Activated CD4-positive, alpha-beta T cell treated with anti-CD3 and anti-CD28 coated beads for 36 hours (primary cell): ENCODE data around the gene DYDC1. TPM values are rescaled to one million over a fixed set of nuclear protein-coding genes. Genes with fewer than 3 reads are reported as not detected.

Experiments used
- ATAC-seq: fragments of 200-7000 bp; cut with Tn5 transposase; one replicate; pipeline ENCODE4 v1.10.0; 2021; ENCODE audit warnings: mild to moderate bottlenecking, moderate library complexity
- CTCF ChIA-PET: fragments of 350-600 bp; sonication (Branson Sonifier 250); formaldehyde crosslinking; loops from one replicate; lab custom pipeline; 2021; ENCODE audit warnings: antibody characterized with exemption; lab: Charles Lee
- POLR2A ChIA-PET: fragments of 350-600 bp; sonication (Branson Sonifier 250); formaldehyde crosslinking; loops from one replicate; lab custom pipeline; 2021; ENCODE audit warnings: antibody characterized with exemption, inconsistent platforms; lab: Charles Lee
- DNase-seq: peaks from one replicate; pipeline ENCODE4 v3.0.0-alpha.2; 2020
- H3K27ac Mint-ChIP-seq: one replicate; pipeline ENCODE4 v1.8.0; 2021; ENCODE audit warnings: mixed read lengths
- H3K27me3 Mint-ChIP-seq: one replicate; pipeline ENCODE4 v1.8.0; 2021; ENCODE audit warnings: mixed read lengths
- H3K36me3 Mint-ChIP-seq: one replicate; pipeline ENCODE4 v1.8.0; 2021; ENCODE audit warnings: low read depth, mixed read lengths
- H3K4me1 Mint-ChIP-seq: one replicate; pipeline ENCODE4 v1.8.0; 2021; ENCODE audit warnings: mixed read lengths
- H3K4me3 Mint-ChIP-seq: one replicate; pipeline ENCODE4 v1.8.0; 2021; ENCODE audit warnings: mild to moderate bottlenecking, moderate library complexity, mixed read lengths
- H3K9me3 Mint-ChIP-seq: one replicate; pipeline ENCODE4 v1.8.0; 2021; ENCODE audit warnings: low read depth, mixed read lengths
- intact Hi-C, 2 experiments: fragments of 100-400 bp; cut with DNase I in 1 of 2; cut with micrococcal nuclease in 1 of 2; formaldehyde crosslinking; loops; one replicate each; pipeline versions ENCODE4 v1.14.2 to v1.15.1; 2022 to 2024; cut with DNase I, micrococcal nuclease
- total RNA-seq, 2 experiments: library from RNA; stranded (reverse); gene quantifications; one replicate each; pipeline ENCODE4 v1.2.3, GENCODE V29; 2021

Gene DYDC1
- not detected for total RNA-seq

DNA sequence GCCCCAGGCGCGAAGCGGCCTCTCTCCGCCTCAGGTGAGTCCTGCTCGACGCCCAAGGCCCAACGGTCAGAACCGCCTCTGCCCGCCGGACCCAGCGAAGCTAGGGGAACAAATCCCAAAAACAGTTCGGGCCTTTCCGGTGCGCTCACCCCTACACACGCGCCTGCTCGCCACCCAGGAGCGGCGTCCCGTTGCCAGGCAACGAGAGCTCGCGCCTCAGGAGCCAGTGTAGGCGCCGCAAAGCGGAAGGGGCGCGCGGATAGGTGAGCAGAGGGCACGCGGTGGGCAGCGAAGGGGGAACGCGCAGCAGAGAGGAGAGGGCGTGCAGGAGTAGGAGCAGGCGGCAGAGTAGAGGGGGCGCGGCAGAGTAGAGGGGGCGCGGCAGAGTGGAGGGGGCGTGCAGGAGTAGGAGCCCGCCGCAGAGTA lies at the start of gene DYDC1, which contains the start of gene DYDC2:
TSS of gene DYDC1 (minus strand) at position 193 of the 426 bp plus-strand sequence. CDS start 4,154 bp downstream, outside the sequence.
TSS of gene DYDC2 (plus strand) at position 219 of the 426 bp plus-strand sequence. CDS start 5,663 bp downstream, outside the sequence.
- peak; percentile 99 for ATAC-seq
- CTCF ChIA-PET = interaction anchor here (1.1 to 1.2 kb wide), 2 partner anchors 21 to 29 kb away, joined by 3 to 6 read pairs; no protein-coding TSS in a partner anchor
- Mint-ChIP-seq H3K9me3 (no peaks in the 10 kb centered on the region), H3K4me1 (peaks cover 7% of the 10 kb centered on the region), H3K27ac (no peak within 1 kb of the TSS), H3K36me3 (no peaks in the 10 kb centered on the region), H3K4me3 (peak within 1 kb of the TSS; percentile 66), H3K27me3 (peaks cover 20% of the 10 kb centered on the region)
- DNase-seq = peak; percentile 84
- POLR2A ChIA-PET = no interaction called here
- intact Hi-C loops = no loop called here

DNA sequence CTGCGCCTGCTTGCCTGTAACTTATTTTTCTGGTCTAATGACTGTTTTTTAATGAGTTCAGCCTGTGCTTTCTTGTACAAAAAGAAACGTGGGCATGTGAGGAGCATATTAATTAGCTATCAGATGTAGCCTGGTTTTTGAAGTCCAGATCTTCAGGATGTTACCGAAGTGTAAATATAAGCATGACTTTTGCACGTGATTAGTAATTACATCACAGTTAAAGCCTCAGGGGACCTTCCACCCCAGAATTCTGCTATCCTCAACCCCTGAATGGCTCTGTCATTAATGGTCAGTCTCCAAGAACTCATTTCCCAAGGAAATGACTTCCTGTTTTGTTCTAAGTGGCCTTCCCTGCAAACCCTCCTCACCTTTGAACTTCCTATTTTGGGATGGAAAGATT lies 49.6 kb upstream of the DYDC1 start:
- CTCF ChIA-PET = interaction anchor here (0.8 to 2.4 kb wide), 11 partner anchors 22 to 258 kb away, joined by 3 to 22 read pairs (median 4); no protein-coding TSS in a partner anchor
- no peaks in the 10 kb centered on the region for H3K27me3 Mint-ChIP-seq
- peaks cover 21% of the 10 kb centered on the region for H3K4me1 Mint-ChIP-seq
- no peak for DNase-seq
- no peaks in the 10 kb centered on the region for H3K9me3 Mint-ChIP-seq
- H3K36me3 Mint-ChIP-seq = no peaks in the 10 kb centered on the region
- intact Hi-C loops = loop anchor here in 1 of 2 experiments (5.0 kb wide), 1 partner anchor 204 kb away; no protein-coding TSS in a partner anchor
- no peak for ATAC-seq
- H3K27ac Mint-ChIP-seq = no peak overlapping the region
- no peak overlapping the region for H3K4me3 Mint-ChIP-seq
- POLR2A ChIA-PET = interaction anchor here (0.7 kb wide), 1 partner anchor 96 kb away, joined by 4 read pairs; no protein-coding TSS in a partner anchor

DNA sequence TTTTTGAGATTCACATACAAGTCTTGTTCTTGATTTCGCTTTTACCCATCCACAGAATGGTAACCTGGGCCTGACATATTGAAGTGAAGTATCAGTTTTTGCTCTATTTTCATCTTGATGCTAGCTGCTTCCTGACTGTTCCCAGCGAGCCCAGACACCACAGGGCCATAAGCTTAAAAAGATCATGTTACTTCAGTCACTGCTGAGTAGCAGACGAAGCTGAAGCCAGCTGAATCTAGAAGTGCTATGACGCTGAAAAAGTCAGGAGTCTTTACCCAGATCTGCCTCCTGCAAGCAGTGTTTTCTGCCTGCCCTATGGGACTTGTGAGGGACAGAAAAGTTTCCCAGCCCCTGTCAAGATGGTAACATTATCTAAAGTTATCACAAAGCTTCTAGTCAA lies 49.1 kb upstream of the DYDC1 start:
- H3K4me1 Mint-ChIP-seq = peaks cover 17% of the 10 kb centered on the region
- intact Hi-C loops = loop anchor here in 1 of 2 experiments (5.0 kb wide), 1 partner anchor 203 kb away; no protein-coding TSS in a partner anchor
- H3K27ac Mint-ChIP-seq = no peak overlapping the region
- H3K27me3 Mint-ChIP-seq = no peaks in the 10 kb centered on the region
- POLR2A ChIA-PET = interaction anchor here (0.7 kb wide), 1 partner anchor 96 kb away, joined by 4 read pairs; no protein-coding TSS in a partner anchor
- no peak overlapping the region for H3K4me3 Mint-ChIP-seq
- no peaks in the 10 kb centered on the region for H3K9me3 Mint-ChIP-seq
- CTCF ChIA-PET = interaction anchor here (0.8 to 1.5 kb wide), 10 partner anchors 23 to 259 kb away, joined by 3 to 5 read pairs (median 4); no protein-coding TSS in a partner anchor
- DNase-seq (no peak), ATAC-seq (no peak)
- no peaks in the 10 kb centered on the region for H3K36me3 Mint-ChIP-seq

DNA sequence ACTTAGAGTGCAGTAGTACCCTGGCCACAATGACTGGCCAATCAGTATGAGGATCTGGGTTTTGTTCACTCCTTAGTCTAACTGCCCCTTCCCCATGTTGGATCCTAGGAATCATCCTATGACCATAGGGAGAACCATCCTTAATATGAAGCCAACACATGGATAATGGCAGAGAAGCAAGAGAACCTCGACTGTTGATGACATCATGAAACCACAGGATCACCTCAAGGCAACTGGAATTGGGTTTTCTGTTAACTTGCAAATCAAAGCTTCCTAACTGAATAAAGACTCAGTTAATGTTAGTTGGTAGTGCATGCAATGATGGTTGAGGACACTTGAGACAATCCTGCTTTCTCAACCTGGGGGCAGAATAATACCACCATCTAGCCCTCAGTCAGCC lies 48.5 kb upstream of the DYDC1 start:
- no peak for ATAC-seq
- Mint-ChIP-seq H3K27ac (no peak overlapping the region), H3K4me3 (no peak overlapping the region), H3K4me1 (peaks cover 13% of the 10 kb centered on the region), H3K36me3 (no peaks in the 10 kb centered on the region), H3K27me3 (no peaks in the 10 kb centered on the region), H3K9me3 (no peaks in the 10 kb centered on the region)
- CTCF ChIA-PET = interaction anchor here (1.0 to 1.5 kb wide), 5 partner anchors 44 to 259 kb away, joined by 4 to 5 read pairs (median 4); no protein-coding TSS in a partner anchor
- intact Hi-C loops = loop anchor here in 1 of 2 experiments (5.0 kb wide), 1 partner anchor 203 kb away; no protein-coding TSS in a partner anchor
- DNase-seq = no peak
- POLR2A ChIA-PET = no interaction called here

DNA sequence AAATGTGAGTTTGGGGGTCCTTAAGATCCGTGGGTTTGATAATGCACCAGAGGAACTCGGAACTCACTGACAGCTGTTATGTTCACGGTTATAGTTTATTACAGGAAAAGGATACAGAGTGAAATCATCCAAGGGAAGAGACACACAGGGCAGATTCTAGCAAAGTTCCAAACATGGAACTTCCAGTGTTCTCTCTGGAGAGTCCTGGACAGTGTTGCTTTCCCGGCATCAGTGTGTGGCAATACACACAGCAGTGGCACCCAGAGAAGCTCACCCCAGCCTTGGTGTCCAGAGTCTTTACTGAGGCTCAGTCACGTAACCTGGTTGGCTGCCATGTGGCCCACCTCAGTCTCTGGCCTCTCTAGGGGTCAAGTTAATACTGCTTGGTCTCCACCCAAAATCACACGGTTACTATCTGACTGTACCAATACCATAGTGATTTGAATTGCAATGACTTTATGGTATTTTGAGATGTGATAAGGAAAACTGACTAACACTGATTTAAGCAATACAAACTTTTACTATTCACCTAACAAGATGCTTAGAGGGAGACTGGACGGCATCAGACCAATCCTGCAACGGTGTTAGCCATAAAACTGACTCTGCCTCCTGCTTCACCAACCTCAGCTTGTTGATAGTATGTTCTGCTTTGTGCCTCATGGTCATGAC lies 43.7 kb upstream of the DYDC1 start:
- Mint-ChIP-seq H3K4me1 (no peaks in the 10 kb centered on the region), H3K9me3 (no peaks in the 10 kb centered on the region), H3K36me3 (no peaks in the 10 kb centered on the region), H3K27me3 (no peaks in the 10 kb centered on the region), H3K4me3 (no peak overlapping the region), H3K27ac (no peak overlapping the region)
- intact Hi-C loops = no loop called here
- DNase-seq (no peak), ATAC-seq (no peak)
- ChIA-PET CTCF (interaction anchor here (0.6 to 0.9 kb wide), 3 partner anchors 49 to 99 kb away, joined by 3 to 4 read pairs (median 3); no protein-coding TSS in a partner anchor), POLR2A (no interaction called here)

DNA sequence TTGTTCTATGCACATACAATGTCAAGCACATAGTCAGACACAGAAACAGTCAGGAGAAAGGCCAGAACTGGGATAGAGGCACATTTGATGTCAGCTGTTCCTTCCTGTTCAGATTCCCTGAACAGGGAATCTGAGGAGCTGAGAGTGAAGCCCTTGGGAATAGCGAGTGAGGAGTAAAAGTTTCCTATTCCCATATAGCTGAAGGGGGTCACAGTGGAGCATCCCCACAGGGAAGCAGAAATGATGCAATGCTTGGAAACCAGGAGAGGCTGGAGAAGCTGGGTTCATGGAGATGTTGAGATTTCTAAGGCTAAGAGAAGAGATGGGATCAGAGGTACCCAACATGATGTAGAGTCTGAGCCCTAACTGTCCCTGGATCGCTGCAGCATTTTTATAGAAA lies 40.5 kb upstream of the DYDC1 start:
- ATAC-seq = no peak
- CTCF ChIA-PET = interaction anchor here (0.8 to 2.2 kb wide), 4 partner anchors 9 to 109 kb away, joined by 4 to 8 read pairs (median 6); no protein-coding TSS in a partner anchor
- intact Hi-C loops = no loop called here
- POLR2A ChIA-PET = interaction anchor here (0.7 kb wide), 1 partner anchor 41 kb away, joined by 4 read pairs; no protein-coding TSS in a partner anchor
- H3K9me3 Mint-ChIP-seq = no peaks in the 10 kb centered on the region
- no peaks in the 10 kb centered on the region for H3K27me3 Mint-ChIP-seq
- no peaks in the 10 kb centered on the region for H3K4me1 Mint-ChIP-seq
- no peak overlapping the region for H3K4me3 Mint-ChIP-seq
- no peaks in the 10 kb centered on the region for H3K36me3 Mint-ChIP-seq
- DNase-seq = no peak
- no peak overlapping the region for H3K27ac Mint-ChIP-seq

DNA sequence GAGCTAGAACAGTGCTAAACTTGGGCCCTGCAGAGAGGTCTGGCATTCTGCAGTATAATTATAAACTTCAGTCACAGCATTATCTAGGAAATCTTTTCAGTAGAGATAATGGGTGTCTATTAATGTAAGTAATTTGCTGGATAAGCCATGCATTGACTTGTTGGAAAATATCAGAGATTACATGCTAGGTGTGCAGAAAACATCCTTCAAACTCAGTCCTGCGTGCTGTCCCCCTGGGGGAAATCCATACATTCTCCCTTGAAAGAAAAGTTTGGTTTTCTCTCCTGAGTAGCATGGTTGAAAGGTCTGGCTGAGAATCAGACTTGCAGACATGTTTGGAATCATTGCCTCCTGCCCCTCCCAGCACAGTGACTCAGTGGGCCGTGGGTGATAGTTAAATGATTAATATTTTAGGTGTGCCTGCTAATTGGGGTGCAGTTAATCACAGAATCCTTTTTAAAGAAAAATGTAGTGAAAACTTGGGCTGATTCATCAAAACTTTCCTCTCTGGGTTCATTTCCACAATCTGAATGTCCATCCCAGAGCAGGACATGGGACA lies 37.9 kb upstream of the DYDC1 start:
- H3K36me3 Mint-ChIP-seq = no peaks in the 10 kb centered on the region

DNA sequence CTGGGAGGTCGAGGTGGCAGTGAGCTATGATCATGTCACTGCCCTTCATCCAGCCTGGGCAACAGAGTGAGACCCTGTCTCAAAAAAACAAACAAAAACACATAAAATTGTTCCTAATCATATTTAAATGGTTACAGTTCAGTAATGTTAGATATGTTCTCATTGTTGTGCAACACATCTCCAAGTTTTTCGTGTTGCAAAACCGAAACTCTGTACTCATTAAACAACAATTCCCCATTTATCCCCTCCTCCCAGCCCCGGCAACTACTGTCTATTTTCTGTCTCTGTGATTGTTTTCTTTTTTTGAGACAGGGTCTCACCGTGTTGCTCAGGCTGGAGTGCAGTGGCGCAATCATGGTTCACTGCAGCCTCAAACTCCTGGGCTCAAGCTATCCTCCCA lies 35.7 kb upstream of the DYDC1 start:
- Mint-ChIP-seq H3K4me1 (no peaks in the 10 kb centered on the region), H3K27me3 (no peaks in the 10 kb centered on the region), H3K36me3 (no peaks in the 10 kb centered on the region), H3K9me3 (no peaks in the 10 kb centered on the region), H3K27ac (no peak overlapping the region), H3K4me3 (no peak overlapping the region)
- POLR2A ChIA-PET = no interaction called here
- CTCF ChIA-PET = interaction anchor here (1.6 kb wide), 1 partner anchor 14 kb away, joined by 5 read pairs; no protein-coding TSS in a partner anchor
- intact Hi-C loops = loop anchor here in 1 of 2 experiments (2.0 kb wide), 1 partner anchor 37 kb away; no protein-coding TSS in a partner anchor
- no peak for ATAC-seq
- no peak for DNase-seq

More for the DNA sequence above, 37.9 kb upstream of the DYDC1 start:
- ChIA-PET CTCF (interaction anchor here (0.9 kb wide), 1 partner anchor 17 kb away, joined by 3 read pairs; no protein-coding TSS in a partner anchor), POLR2A (no interaction called here)
- H3K27ac Mint-ChIP-seq = no peak overlapping the region
- H3K4me1 Mint-ChIP-seq = no peaks in the 10 kb centered on the region
- ATAC-seq (no peak), DNase-seq (no peak)
- H3K9me3 Mint-ChIP-seq = no peaks in the 10 kb centered on the region
- no peak overlapping the region for H3K4me3 Mint-ChIP-seq
- H3K27me3 Mint-ChIP-seq = no peaks in the 10 kb centered on the region
- intact Hi-C loops = no loop called here

DNA sequence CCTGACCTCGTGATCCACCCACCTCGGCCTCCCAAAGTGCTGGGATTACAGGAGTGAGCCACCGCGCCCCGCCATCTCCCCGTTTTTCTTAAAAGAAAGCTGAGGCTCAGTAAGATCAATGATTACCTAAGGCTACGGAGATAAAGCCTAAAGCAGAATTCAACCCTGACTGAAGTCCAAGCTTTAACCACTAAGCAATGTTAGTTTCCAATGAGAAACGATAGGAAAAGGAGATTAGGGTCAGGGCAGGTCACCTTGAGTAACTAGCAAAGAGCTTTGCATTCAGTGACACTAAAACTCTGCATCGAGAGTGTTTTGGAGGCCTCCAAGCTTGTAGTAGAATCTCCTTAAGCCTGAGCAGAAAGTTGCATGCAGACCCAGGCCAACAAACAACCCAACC lies 34.2 kb upstream of the DYDC1 start:
- H3K27me3 Mint-ChIP-seq = no peaks in the 10 kb centered on the region
- H3K27ac Mint-ChIP-seq = no peak overlapping the region
- ATAC-seq (no peak), DNase-seq (no peak)
- ChIA-PET POLR2A (no interaction called here), CTCF (interaction anchor here (1.6 kb wide), 1 partner anchor 13 kb away, joined by 5 read pairs; no protein-coding TSS in a partner anchor)
- no peaks in the 10 kb centered on the region for H3K9me3 Mint-ChIP-seq
- no peaks in the 10 kb centered on the region for H3K36me3 Mint-ChIP-seq
- no peaks in the 10 kb centered on the region for H3K4me1 Mint-ChIP-seq
- no peak overlapping the region for H3K4me3 Mint-ChIP-seq
- intact Hi-C loops = no loop called here

DNA sequence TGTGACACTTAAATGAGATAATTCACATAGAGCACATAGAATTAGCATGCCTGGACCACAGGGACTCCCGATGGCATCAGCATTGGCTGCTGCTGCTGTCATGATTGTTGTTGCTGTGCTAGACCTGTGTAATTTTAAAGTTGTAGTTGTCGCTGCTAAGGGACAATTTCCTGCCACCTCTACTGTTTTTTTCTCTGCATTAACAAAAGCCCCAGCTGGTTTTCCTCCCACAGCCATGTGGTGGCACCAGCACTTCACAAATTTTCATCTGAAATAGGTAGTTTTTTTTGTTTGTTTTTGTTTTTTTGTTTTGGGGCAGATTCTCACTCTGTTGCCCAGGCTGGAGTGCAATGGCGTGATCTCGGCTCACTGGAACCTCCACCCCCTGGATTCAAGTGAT lies 26.4 kb upstream of the DYDC1 start:
- no peaks in the 10 kb centered on the region for H3K36me3 Mint-ChIP-seq
- ChIA-PET CTCF (interaction anchor here (0.6 to 4.2 kb wide), 18 partner anchors 25 to 635 kb away, joined by 3 to 37 read pairs (median 3); no protein-coding TSS in a partner anchor), POLR2A (interaction anchor here (1.2 kb wide), 1 partner anchor 123 kb away, joined by 3 read pairs; no protein-coding TSS in a partner anchor)
- no peaks in the 10 kb centered on the region for H3K9me3 Mint-ChIP-seq
- peaks cover 15% of the 10 kb centered on the region for H3K4me1 Mint-ChIP-seq
- ATAC-seq (peak; percentile 53), DNase-seq (peak; percentile 73)
- no peak overlapping the region for H3K27ac Mint-ChIP-seq
- H3K27me3 Mint-ChIP-seq = no peaks in the 10 kb centered on the region
- intact Hi-C loops = loop anchor here (1.0 to 10.0 kb wide), 9 partner anchors 60 to 636 kb away; no protein-coding TSS in a partner anchor
- no peak overlapping the region for H3K4me3 Mint-ChIP-seq

DNA sequence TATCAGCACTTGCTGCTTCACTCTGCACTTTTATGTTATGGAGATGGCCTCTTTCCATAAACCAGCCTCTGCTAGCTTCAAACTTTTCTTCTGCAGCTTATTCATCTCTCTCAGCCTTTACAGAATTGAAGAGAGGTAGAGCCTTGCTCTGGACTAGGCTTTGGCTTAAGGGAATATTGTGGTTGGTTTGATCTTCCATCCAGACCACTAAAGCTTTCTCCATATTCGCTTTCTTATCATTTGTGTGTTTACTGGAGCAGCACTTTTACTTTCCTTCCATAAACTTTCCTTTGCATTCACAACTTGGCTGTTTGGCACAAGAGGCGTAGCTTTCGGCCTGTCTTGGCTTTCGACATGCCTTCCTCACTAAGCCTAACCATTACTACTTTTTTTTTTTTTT lies 23.6 kb upstream of the DYDC1 start:
- Mint-ChIP-seq H3K27me3 (no peaks in the 10 kb centered on the region), H3K4me3 (no peak overlapping the region), H3K27ac (no peak overlapping the region), H3K4me1 (peaks cover 19% of the 10 kb centered on the region), H3K9me3 (no peaks in the 10 kb centered on the region), H3K36me3 (no peaks in the 10 kb centered on the region)
- ATAC-seq (no peak), DNase-seq (no peak)
- ChIA-PET POLR2A (no interaction called here), CTCF (interaction anchor here (0.7 to 4.2 kb wide), 9 partner anchors 17 to 129 kb away, joined by 3 to 37 read pairs (median 4); no protein-coding TSS in a partner anchor)
- intact Hi-C loops = loop anchor here (5.0 to 10.0 kb wide), 3 partner anchors 147 to 545 kb away; no protein-coding TSS in a partner anchor
